Liver (tissue), 9 donors: ENCODE results near the gene FEV. TPM values are rescaled to one million over a fixed set of nuclear protein-coding genes. Genes with fewer than 3 reads are reported as not detected.

Experiments
- DNase-seq: peaks from one replicate; pipeline ENCODE4 v3.0.0-alpha.2; 2017; ENCODE audit warnings: low spot score
- H3K27ac ChIP-seq, 2 donors: one replicate each; pipeline ENCODE4 v1.7.0; 2013; ENCODE audit warnings: inconsistent platforms in 2 of 2, low read length in 2 of 2, control low read depth in 1 of 2, low read depth in 1 of 2, mild to moderate bottlenecking in 1 of 2
- H3K27me3 ChIP-seq, 4 donors: one replicate each; pipeline versions ENCODE4 v1.6.1 to v1.7.0; 2013; ENCODE audit warnings: low read length in 3 of 4, inconsistent platforms in 1 of 4, mild to moderate bottlenecking in 1 of 4, moderate library complexity in 1 of 4; ENCODE audit not compliant: control insufficient read depth in 4 of 4, insufficient read depth in 4 of 4
- H3K36me3 ChIP-seq, 4 donors: one replicate each; pipeline versions ENCODE4 v1.6.1 to v1.7.0; 2013; ENCODE audit warnings: low read length in 3 of 4, mild to moderate bottlenecking in 3 of 4, low read depth in 1 of 4, moderate library complexity in 1 of 4; ENCODE audit not compliant: control insufficient read depth in 4 of 4, insufficient read depth in 3 of 4
- H3K4me1 ChIP-seq, 4 donors: one replicate each; pipeline versions ENCODE4 v1.6.1 to v1.7.0; 2013; ENCODE audit warnings: low read length in 3 of 4, mild to moderate bottlenecking in 3 of 4, moderate library complexity in 1 of 4; ENCODE audit not compliant: control insufficient read depth in 4 of 4, insufficient read depth in 4 of 4
- H3K4me3 ChIP-seq, 3 donors: one replicate each; pipeline versions ENCODE4 v1.6.1 to v1.7.0; 2013; ENCODE audit warnings: low read length in 3 of 3, control low read depth in 1 of 3, low read depth in 1 of 3, mild to moderate bottlenecking in 1 of 3
- H3K9ac ChIP-seq, 2 donors: one replicate each; pipeline ENCODE4 v1.7.0; 2013; ENCODE audit warnings: low read length in 2 of 2, mild to moderate bottlenecking in 2 of 2, moderate library complexity in 2 of 2, control low read depth in 1 of 2, low read depth in 1 of 2
- H3K9me3 ChIP-seq, 4 donors: one replicate each; pipeline versions ENCODE4 v1.6.1 to v1.7.0; 2013; ENCODE audit warnings: low read length in 3 of 4; ENCODE audit not compliant: control insufficient read depth in 4 of 4
- ATF3 ChIP-seq: IDR thresholded peaks from 2 replicates; pipeline ENCODE4 v1.6.1; 2016; ENCODE audit warnings: antibody characterized with exemption
- CTCF ChIP-seq: fragments of 150-350 bp; IDR thresholded peaks from 2 replicates; pipeline ENCODE4 v1.5.1; 2017; ENCODE audit warnings: improper control_type of control experiment, low read depth, low read length; ENCODE audit not compliant: missing input control
- EGR1 ChIP-seq, 2 donors: IDR thresholded peaks; 2 replicates each; pipeline ENCODE4 v1.6.1; 2016 to 2018; ENCODE audit warnings: antibody characterized with exemption in 2 of 2, low read depth in 2 of 2
- FOXA1 ChIP-seq: IDR thresholded peaks from 2 replicates; pipeline ENCODE4 v1.6.1; 2016; ENCODE audit warnings: antibody characterized with exemption
- FOXA2 ChIP-seq: IDR thresholded peaks from 2 replicates; pipeline ENCODE4 v1.6.1; 2016; ENCODE audit warnings: antibody characterized with exemption
- GABPA ChIP-seq, 2 donors: IDR thresholded peaks in 1 of 2; conservative IDR thresholded peaks in 1 of 2; 2 replicates each; pipeline ENCODE4 v1.6.1; 2016; ENCODE audit warnings: antibody characterized with exemption in 2 of 2, mild to moderate bottlenecking in 1 of 2, moderate library complexity in 1 of 2
- HNF4A ChIP-seq, 2 donors: conservative IDR thresholded peaks; 2 replicates each; pipeline ENCODE4 v1.6.1; 2016; ENCODE audit warnings: antibody characterized with exemption in 2 of 2, mild to moderate bottlenecking in 2 of 2
- HNF4G ChIP-seq: IDR thresholded peaks from 2 replicates; pipeline ENCODE4 v1.6.1; 2016; ENCODE audit warnings: antibody characterized with exemption
- JUND ChIP-seq, 2 donors: IDR thresholded peaks; 2 replicates each; pipeline ENCODE4 v1.6.1; 2016; ENCODE audit warnings: antibody characterized with exemption in 2 of 2
- MAX ChIP-seq: IDR thresholded peaks from 2 replicates; pipeline ENCODE4 v1.6.1; 2016; ENCODE audit warnings: antibody characterized with exemption
- NR2F2 ChIP-seq: IDR thresholded peaks from 2 replicates; pipeline ENCODE4 v1.6.1; 2016; ENCODE audit warnings: antibody characterized with exemption
- RAD21 ChIP-seq, 2 donors: IDR thresholded peaks; 2 replicates each; pipeline ENCODE4 v1.6.1; 2016; ENCODE audit warnings: antibody characterized with exemption in 2 of 2, mild to moderate bottlenecking in 2 of 2
- REST ChIP-seq: IDR thresholded peaks from 2 replicates; pipeline ENCODE4 v1.6.1; 2016; ENCODE audit warnings: antibody characterized with exemption, mild to moderate bottlenecking
- RXRA ChIP-seq, 2 donors: IDR thresholded peaks; 2 replicates each; pipeline ENCODE4 v1.6.1; 2017 to 2018; ENCODE audit warnings: antibody characterized with exemption in 2 of 2, mild to moderate bottlenecking in 1 of 2
- SP1 ChIP-seq: IDR thresholded peaks from 2 replicates; pipeline ENCODE4 v1.6.1; 2018; ENCODE audit warnings: antibody characterized with exemption, mild to moderate bottlenecking
- TAF1 ChIP-seq: conservative IDR thresholded peaks from 2 replicates; pipeline ENCODE4 v1.6.1; 2016; ENCODE audit warnings: antibody characterized with exemption, mild to moderate bottlenecking
- YY1 ChIP-seq: IDR thresholded peaks from 2 replicates; pipeline ENCODE4 v1.6.1; 2016; ENCODE audit warnings: antibody characterized with exemption, mild to moderate bottlenecking
- ZBTB33 ChIP-seq: IDR thresholded peaks from 2 replicates; pipeline ENCODE4 v1.6.1; 2016; ENCODE audit warnings: antibody characterized with exemption
- WGBS: extraction: QIAGEN DNeasy Blood & Tissue Kit; methylation state at CpG from one replicate; pipeline ENCODE4 v1.1.7; 2013; 5-methylcytosine and 5-hydroxymethylcytosine counted together
- polyA plus RNA-seq, 2 donors: library from polyadenylated mRNA; stranded (reverse) in 1 of 2; unstranded in 1 of 2; fragments of 200-250 nt in 1 of 2; fragments of >200 nt in 1 of 2; fragmentation: Nextera tagmentation in 1 of 2; extraction: Ambion mirVana in 1 of 2; gene quantifications; one replicate each; pipeline versions ENCODE4 v1.2.1 to v1.2.3, GENCODE V29; 2013 to 2015
- total RNA-seq, 2 donors: library from RNA; depleted of rRNA; stranded (reverse); fragments of >200 nt; gene quantifications; one replicate each; pipeline ENCODE4 v1.2.3, GENCODE V29; 2014
- donor health status: healthy.
- donor health status: healthy.
- donor health status: healthy.
- donor health status: healthy.
- donor health status: healthy.

Gene FEV
- total and polyA plus RNA-seq, 4 donors: not detected

- no peak overlapping the region for H3K27ac ChIP-seq
- peaks cover 0 to 3% (median 0%) of the 10 kb centered on the region in 4 donors for H3K9me3 ChIP-seq
- no peak overlapping the region for H3K4me3 ChIP-seq
- H3K27me3 ChIP-seq: no peaks in the 10 kb centered on the region
- H3K9ac ChIP-seq: no peak overlapping the region
- TF ChIP-seq TAF1: no peak
- TF ChIP-seq FOXA1: no peak
- no peak for TF ChIP-seq HNF4G
- no peak for TF ChIP-seq HNF4A (conservative IDR thresholded peaks at IDR 0.05)
- TF ChIP-seq GABPA (IDR thresholded peaks at IDR 0.05 in 1 of 2, conservative IDR thresholded peaks at IDR 0.05 in 1 of 2): no peak
- no peak for TF ChIP-seq ATF3
- TF ChIP-seq RXRA (IDR thresholded peaks at IDR 0.05): no peak
- no peak for TF ChIP-seq NR2F2
- no peak for TF ChIP-seq EGR1 (IDR thresholded peaks at IDR 0.05; ENCODE audit: low read depth in 2 of 2)
- no peak for TF ChIP-seq CTCF
- no peak for TF ChIP-seq RAD21 (IDR thresholded peaks at IDR 0.05)
- TF ChIP-seq MAX: no peak
- TF ChIP-seq JUND (IDR thresholded peaks at IDR 0.05): no peak
- no peak for TF ChIP-seq SP1
- no peak for TF ChIP-seq FOXA2
- TF ChIP-seq REST: no peak
- TF ChIP-seq ZBTB33: no peak
- TF ChIP-seq YY1: no peak
- no peaks in the 10 kb centered on the region for H3K4me1 ChIP-seq
- DNase-seq: no peak
- 62% methylated on average over 18 of the region's 18 CpGs for WGBS
- H3K36me3 ChIP-seq: no peaks in the 10 kb centered on the region
Observed at GRCh38 chr2:218953366-218953954, 31.5 kb downstream of the FEV start.
